Hair follicular keratinocyte (primary cell): ENCODE data around the gene HYAL4. TPM values are rescaled to one million over a fixed set of nuclear protein-coding genes. Genes with fewer than 3 reads are reported as not detected.

ENCODE experiments used
- total RNA-seq: library from RNA; depleted of rRNA; stranded (reverse); fragments of >200 nt; gene quantifications from 2 replicates; pipeline ENCODE4 v1.2.3, GENCODE V29; 2015

The HYAL4 gene
- total RNA-seq = 0.04 TPM in 1 of 2 replicates, not detected in the other

GRCh38 chr7:123844712-123845219 is at the start of gene HYAL4:
HYAL4 (plus strand) TSS chr7:123845169; CDS start chr7:123868274, 23,105 bp downstream.

GRCh38 chr7:123924941-123925340 is 80.0 kb downstream of the HYAL4 start, which contains the start of gene SPAM1:
SPAM1 (plus strand) TSS chr7:123925241; CDS start chr7:123953571, 28,330 bp downstream.

Other genes starting within 250 kb of the HYAL4 start
- gene ASB15, start 243.3 kb upstream of the HYAL4 start, total RNA-seq = not detected in 2 replicates
- not detected in 2 replicates for gene LMOD2, start 189.3 kb upstream of the HYAL4 start, total RNA-seq
- gene WASL, start 96.2 kb upstream of the HYAL4 start, total RNA-seq = 14.9 and 22.2 TPM in 2 replicates
- not detected in 2 replicates for gene SPAM1, start 80.1 kb downstream of the HYAL4 start, total RNA-seq
- not detected in 2 replicates for gene TMEM229A, start 187.9 kb downstream of the HYAL4 start, total RNA-seq